GM11168 (cell line): ENCODE measurements around the gene UHRF1.

ENCODE experiments used
- in situ Hi-C: fragments of 300-500 bp; cut with MboI; formaldehyde crosslinking; loops from one replicate; pipeline ENCODE4 v1.12.0; 2022; ENCODE audit warnings: low sequenced_read_pairs; ENCODE audit not compliant: unreplicated experiment

The UHRF1 gene

DNA sequence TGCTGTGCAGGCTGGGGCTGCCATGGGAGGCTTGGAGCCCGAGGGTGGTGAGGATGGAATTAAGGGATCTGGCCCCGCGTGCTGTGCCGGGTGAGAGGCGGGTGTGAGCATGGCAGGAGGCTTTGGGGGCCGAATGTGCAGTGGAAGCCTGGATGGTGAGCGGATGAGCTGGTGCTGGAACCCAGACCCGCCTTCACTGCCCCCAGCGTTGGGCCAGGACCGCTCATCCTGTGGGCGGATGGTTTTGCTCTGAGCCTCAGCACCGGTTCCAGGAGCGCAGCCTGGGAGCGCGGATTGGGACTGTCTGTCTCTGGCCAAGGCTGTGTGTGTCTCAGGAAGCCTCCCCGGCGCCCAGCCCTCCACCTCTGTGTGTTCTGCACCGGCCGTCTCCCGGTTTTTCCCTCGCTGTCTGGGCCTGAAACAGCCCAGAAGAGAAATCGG lies 76.3 kb downstream of the UHRF1 start:
- in situ Hi-C loops, result no loop called here

DNA sequence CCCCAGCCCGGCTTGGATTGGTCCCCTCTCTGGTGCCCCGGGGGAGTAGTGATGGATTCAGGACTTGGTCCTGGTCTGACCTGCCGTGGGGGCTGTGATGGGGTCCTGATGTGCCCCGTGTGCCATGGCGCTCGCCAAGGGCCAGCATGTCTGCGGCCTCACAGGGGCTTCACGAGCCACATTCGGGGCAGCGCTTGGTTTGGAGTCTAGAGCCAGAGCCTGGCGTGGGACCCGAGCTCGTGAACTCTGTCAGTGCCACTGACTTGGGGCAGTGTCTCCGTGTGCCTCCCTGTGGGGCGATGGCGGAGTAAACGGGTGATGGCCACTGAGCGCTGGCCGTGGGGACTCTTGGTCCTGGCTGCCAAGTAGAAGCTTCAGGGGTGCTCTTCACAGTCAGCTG lies 76.8 kb downstream of the UHRF1 start:
- in situ Hi-C loops, result no loop called here

DNA sequence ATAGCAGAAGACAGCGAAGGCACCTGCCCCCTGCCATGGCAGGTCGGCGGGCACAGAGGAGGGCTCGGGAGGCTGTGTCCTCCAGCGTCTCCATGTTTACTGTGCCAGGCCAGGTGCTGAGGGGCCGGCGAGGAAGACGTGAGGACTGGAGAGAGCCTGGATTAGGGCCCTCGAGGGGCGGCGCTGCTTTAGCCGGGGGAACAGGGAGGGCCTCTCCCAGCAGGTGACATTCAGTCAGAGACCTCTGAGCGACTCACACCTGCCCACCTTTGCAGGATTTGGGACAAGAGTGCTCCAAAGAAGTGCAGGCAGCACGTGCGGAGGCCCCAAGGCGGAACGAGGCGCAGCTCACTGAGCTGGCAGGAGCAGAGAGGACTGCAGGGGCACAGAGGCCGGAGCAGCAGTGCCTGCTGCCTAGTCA lies 77.2 kb downstream of the UHRF1 start:
- in situ Hi-C loops, result no loop called here

DNA sequence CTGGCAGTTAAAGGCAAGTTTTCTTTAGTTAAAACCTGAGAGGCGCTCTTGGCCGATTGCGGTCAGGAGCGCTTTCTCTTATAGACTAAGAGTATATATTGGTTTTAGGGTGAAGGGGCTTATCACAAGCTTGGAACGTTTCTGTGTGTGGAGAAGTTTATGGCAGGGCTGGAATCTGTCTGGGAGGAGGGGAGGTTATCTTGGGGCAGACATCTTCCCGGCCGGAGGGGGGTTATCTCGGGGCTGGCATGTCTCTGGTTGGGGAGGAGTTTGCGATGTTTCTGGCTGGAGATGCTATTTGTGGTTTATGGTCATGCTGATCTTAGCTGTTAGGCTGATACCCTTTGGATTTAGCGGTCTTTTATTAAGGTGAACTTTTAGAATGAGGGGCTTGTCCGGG lies 78.0 kb downstream of the UHRF1 start:
- in situ Hi-C loops, result no loop called here

DNA sequence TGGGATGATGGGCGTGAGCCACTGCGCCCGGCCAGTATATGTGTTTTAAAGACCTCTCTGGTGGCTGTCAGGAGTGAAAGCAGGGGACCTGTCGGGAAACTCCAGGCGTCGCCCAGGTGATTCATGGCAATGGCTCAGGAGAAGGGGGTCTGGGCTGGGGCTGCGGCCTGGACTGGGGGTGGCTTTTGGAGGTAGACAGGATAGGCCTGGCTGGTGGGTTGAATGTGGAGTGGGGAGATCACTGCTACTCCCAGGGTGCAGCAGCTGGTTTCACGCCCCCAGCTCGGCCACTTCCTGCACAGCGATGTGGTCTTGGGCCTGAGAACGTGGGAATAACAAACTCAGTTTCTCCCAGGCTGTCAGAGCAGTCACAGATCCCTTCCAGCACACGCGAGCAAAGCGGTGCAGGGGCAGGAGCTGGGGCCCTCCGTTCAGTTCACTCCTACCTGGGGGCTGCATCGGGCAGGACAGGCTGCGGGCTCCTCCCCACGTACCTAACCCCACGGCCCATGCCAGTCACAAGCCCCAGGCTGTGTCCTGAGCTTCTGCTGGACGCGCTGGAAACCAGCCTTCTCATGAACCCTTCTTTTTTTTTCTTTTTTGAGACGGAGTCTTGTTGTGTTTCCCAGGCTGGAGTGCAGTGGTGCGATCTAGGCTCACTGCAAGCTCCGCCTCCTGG lies 78.5 kb downstream of the UHRF1 start:
- in situ Hi-C loops, result no loop called here

DNA sequence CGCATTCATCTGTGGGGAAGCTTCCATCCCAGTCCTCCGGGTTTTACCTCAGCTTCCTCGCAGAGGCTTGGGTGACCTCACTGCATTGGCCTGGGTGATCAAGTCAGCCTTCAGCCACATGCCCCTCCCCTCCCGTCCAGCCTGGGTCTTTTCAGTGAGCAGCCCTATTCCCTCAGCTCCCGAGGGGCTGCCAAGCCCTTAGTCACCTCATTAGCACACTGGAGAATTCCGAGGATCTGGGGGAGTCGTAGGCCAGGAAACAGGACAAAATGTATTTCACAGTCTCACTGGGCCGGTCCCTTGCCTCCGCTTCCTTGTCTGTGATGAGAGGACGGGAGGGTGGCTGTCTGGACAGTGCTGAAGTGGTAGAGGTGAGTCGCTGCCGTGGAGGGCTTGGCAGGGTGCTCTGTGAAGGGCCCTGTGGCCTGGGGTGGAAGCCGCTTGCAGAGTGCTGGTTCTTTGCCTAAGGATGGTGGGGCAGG lies 79.5 kb downstream of the UHRF1 start:
- in situ Hi-C loops, result no loop called here

DNA sequence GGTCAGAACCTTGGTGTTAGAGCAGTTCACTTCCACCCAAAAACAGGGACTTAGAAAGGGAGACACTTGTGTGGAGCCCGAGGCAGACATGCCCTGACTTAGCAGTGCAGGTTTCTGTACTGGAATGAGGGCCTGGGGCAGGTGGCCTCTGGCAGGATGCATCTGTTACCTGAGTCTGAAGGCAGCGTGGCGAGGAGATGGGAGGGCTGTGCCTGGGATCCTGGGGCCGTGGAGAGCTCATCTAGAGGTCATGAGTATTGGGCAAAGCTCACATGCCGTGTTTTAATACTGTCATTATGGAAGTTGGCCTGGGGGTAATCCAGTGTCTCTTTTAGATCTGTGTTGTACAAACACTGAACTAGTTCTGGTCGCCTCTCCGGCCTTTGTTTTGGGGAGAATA lies 81.0 kb downstream of the UHRF1 start:
- in situ Hi-C loops, result no loop called here

DNA sequence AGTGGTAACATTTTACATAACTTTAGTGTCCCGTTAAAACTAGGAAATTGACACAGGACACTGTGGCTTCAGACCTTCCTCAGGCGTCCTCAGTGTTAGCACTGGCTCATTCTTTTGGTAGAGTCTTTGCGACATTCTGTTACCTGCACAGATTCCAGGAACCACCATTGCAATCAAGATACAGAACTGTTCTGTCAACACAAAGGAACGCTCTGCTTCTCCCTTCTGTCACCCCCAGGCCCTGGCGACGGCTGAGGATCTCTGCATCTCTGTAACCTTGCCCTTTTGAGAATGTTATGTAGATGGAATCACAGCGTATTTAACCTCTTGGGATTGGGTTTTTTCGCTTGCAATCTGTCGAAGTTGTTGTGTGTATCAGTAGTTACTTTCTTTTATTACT lies 82.2 kb downstream of the UHRF1 start:
- in situ Hi-C loops, result no loop called here

DNA sequence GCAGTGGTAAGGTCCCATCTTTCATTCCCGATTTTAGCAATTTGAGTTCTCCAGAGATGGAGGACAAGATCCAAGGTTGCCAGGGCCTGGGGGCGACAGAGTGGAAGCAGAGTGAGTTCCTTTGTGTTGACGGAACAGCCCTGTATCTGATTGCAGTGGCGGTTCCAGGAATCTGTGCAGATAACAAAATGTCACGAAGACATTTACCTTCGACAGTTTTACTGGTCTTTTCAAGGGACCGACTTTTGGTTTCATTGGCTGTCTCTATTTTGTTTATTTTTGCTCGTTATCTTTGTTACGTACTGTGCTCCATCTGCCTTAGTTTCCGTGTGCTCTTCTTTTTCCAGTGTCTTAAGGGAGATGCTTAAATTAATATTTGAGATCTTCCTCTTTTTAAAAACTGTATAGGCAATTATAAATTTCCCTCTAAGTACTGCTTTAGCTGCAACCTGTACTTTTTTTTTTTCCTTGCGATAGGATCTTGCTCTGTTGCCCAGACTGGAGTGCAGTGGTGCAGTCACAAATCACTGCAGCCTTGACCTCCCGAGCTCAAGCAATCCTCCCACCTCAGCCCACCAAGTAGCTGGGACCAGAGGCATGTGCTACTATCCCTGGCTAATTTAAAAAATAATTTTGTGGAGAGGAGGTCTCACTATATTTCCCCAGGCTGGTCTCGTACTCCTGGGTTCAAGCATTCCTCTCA lies 82.8 kb downstream of the UHRF1 start:
- in situ Hi-C loops, result no loop called here

DNA sequence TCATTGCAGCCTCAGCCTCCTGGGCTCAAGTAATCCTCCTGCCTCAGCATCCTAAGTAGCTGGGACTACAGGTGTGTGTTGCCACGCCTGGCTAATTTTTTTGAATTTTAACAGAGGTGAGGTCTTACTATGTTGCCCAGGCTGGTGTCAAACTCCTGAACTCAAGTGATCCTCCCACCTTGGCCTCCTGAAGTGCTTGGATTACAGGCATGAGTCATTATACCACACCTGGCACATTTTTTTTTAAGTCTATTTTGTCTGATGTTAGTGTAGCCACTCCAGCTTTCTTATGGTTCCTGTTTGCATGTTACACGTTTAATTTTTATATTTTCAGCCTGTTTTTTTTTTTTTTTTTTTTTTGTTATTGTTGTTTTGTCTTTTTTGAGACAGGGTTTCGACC lies 84.4 kb downstream of the UHRF1 start:
- in situ Hi-C loops, result no loop called here

DNA sequence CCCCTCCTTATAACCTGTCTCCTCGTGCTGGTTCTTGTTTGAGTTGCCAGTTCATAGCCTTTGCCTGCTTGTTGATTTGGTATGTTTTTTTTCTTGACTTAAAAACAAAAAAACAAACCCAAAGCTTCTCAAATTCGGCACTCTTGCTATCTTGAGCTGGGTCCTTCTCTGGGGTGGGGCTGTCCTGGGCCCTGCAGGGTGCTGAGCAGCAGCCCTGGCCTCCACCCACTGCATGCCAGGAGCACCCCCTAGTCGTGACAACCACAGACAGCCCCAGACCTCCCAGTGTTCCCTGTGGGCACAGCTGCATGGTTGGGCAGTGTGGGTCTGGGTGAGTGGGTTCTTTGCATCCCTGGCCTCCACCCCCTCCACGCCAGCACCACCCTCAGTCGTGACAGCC lies 87.4 kb downstream of the UHRF1 start:
- in situ Hi-C loops, result no loop called here

DNA sequence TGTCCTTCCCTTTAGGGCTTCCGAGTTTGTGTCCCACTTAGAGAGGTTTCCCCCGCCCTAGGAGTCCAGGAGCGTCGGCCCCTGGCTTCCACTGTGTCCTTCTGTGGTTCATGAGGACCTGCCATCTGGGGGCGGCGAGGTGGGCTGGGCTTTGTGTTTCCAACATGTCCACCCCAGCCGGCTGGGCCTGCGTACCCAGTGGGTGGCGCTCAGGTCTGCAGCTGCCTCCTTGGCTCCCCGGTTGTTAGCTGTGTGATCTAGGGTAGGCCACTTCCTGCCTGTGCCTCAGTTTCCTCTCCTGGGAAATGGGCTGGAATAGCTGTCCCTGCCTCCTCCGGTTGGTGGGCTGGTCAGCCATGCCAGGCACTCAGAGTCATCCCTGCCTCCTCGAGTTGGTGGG lies 88.0 kb downstream of the UHRF1 start:
- in situ Hi-C loops, result no loop called here

DNA sequence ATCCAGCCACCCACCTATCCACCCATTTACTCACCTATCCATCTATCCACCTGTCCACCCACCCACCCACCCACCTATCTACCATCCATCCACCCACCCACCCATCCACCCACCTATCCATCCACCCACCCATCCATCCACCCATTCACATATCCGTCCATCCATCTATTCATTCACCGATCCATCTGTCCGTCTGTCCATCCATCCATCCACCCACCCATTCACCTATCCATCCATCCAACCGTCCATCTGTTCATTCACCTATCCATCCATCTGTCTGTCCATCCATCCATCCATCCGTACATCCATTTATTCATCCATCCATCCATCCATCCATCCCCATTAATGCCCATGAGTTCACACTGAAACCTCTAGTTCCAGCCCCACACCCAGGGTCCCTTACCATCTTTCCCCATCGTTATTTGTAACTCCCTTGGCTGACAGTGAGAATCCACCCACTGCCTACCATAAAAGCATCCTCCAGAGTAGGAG lies 90.9 kb downstream of the UHRF1 start:
- in situ Hi-C loops, result no loop called here

DNA sequence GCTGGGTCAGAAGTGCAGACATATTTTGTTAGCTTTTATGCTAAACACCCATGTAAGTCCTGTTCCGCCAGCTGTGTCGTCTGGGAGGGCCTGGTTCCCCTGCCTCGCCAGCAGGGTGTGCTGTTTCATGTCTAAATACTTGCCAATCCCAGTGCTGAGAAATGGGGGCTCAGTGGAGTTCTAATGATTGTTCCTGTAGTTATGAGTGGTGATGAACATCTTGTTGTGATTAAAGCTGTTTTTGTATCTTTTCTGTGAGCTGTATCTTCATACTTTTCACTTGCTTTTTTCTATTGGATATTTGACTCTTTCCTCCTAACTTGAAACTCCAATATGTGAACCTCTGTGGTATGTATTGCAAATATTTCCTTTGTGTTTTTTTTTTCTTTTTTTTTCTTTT lies 92.3 kb downstream of the UHRF1 start:
- in situ Hi-C loops, result no loop called here

DNA sequence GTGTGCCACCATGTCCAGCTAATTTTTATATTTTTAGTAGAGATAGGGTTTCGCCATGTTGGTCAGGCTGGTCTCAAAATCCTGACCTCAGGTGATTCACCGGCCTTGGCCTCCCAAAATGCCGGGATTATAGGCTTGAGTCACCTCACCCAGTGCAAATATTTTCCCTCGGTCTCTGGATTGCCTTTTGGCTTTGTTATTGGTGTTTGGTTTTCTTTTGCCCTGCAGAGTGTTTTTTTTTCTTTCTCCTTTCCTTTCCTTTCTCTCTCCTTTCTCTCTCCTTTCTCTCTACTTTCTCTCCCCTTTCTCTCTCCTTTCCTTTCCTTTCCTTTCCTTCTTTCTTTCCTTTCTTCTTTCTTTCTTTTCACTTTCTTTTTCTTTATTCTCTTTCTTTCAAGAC lies 92.8 kb downstream of the UHRF1 start:
- in situ Hi-C loops, result no loop called here

DNA sequence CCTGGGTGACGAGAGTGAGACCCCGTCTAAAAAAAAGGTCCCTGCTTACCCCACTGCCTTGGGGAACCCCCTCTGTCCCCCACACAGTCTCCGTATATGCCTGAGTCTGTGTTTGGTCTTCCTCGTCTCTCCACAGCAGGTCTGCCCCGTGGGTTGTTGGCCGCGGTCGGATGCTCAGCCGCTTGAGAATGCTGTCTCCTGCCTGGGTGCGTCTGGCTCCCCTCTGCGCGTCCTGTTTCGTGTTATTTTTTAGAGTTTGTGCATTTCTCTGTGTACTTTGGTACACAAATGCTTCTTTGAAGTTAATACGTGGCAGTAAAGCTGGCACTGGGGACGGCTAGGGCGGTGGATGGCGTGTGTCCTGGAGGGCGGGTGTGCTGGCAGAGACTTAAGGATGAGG lies 94.5 kb downstream of the UHRF1 start:
- in situ Hi-C loops, result no loop called here

DNA sequence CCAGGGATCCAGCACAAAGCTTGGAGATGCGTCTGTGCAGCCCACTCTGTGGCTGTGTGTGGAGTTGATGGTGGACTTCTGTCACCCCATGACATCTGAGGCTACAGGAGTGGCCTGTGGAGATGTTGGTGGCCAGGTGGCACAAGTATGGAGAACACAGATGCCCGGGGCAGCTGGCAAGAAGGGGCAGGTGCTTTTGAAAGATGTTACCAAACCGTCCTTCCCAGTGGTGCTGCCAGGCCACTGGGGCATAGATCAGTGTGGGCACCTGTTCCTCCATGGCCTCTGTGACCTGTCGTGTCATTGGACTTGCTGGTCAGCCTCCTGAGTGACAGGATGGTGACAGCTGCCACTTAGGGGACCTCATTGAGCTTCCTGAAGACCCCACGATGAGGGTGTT lies 95.8 kb downstream of the UHRF1 start:
- in situ Hi-C loops, result no loop called here

DNA sequence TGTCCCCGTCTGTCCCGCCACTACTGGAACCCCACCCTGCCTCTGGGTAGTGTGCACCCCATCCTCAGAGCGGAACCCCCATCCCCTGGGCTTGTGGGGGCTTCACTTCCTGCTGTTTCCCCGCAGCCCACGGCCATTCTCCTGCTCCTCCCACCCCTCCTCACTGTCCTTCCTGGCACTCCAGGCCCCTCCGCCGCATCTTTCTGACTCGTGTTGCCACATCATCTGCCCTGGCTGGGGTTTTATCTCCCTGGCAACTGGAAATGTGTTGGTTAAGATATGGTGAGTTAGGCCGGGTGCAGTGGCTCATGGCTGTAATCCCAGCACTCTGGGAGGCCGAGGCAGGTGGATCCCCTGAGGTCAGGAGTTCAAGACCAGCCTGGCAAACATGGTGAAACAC lies 96.9 kb downstream of the UHRF1 start:
- in situ Hi-C loops, result no loop called here

DNA sequence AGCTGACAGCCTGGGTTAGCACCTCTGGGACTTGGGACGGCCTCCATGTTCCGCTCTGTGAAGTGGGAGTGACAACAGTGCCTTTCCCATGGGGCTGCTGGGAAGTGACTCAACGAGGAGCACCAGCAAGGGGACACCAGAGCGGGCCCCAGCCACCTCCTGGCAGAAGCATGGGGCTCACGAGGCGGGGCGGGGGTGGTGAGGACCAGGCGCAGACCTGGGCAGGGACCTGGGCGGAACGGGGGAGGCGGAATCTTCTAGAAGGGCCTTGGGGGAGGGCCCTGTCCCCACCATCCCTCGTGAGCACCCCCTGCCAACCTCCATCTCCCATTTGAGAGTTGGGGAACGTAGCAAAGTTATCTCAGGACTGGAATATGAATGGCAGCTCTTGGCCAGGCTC lies 97.5 kb downstream of the UHRF1 start:
- in situ Hi-C loops, result no loop called here
